Ishikawa (cell line): ENCODE measurements around the gene ATF2.

Source experiments
- CEBPB ChIP-seq: IDR thresholded peaks from 2 replicates; pipeline ENCODE4 v1.6.1; 2012
- CREB1 ChIP-seq: IDR thresholded peaks from 2 replicates; pipeline ENCODE4 v1.6.1; 2012; ENCODE audit warnings: low read depth
- EGR1 ChIP-seq: IDR thresholded peaks from 2 replicates; pipeline ENCODE4 v1.6.1; 2012
- EP300 ChIP-seq: IDR thresholded peaks from 2 replicates; pipeline ENCODE4 v1.6.1; 2012; ENCODE audit warnings: borderline replicate concordance
- FOXM1 ChIP-seq: IDR thresholded peaks from 2 replicates; pipeline ENCODE4 v1.6.1; 2012; ENCODE audit warnings: low read depth, borderline replicate concordance
- NFIC ChIP-seq: IDR thresholded peaks from 2 replicates; pipeline ENCODE4 v1.6.1; 2012
- RAD21 ChIP-seq: IDR thresholded peaks from 2 replicates; pipeline ENCODE4 v1.6.1; 2012; ENCODE audit warnings: low read depth
- TAF1 ChIP-seq: IDR thresholded peaks from 2 replicates; pipeline ENCODE4 v1.6.1; 2012; ENCODE audit warnings: low read depth, mild to moderate bottlenecking
- TCF12 ChIP-seq: IDR thresholded peaks from 2 replicates; pipeline ENCODE4 v1.6.1; 2012; ENCODE audit warnings: low read depth
- TEAD4 ChIP-seq: IDR thresholded peaks from 2 replicates; pipeline ENCODE4 v1.6.1; 2012
- YY1 ChIP-seq: IDR thresholded peaks from 2 replicates; pipeline ENCODE4 v1.6.1; 2012; ENCODE audit warnings: low read depth
- ZBTB7A ChIP-seq: IDR thresholded peaks from 2 replicates; pipeline ENCODE4 v1.6.1; 2012; ENCODE audit warnings: low read depth
- TF ChIP-seq, protein P1 (sequence below): IDR thresholded peaks from 2 replicates; pipeline ENCODE4 v1.6.1; 2012; ENCODE audit warnings: low read depth, mild to moderate bottlenecking
- TF ChIP-seq, protein P2 (sequence below): IDR thresholded peaks from 2 replicates; pipeline ENCODE4 v1.6.1; 2012

DNA sequence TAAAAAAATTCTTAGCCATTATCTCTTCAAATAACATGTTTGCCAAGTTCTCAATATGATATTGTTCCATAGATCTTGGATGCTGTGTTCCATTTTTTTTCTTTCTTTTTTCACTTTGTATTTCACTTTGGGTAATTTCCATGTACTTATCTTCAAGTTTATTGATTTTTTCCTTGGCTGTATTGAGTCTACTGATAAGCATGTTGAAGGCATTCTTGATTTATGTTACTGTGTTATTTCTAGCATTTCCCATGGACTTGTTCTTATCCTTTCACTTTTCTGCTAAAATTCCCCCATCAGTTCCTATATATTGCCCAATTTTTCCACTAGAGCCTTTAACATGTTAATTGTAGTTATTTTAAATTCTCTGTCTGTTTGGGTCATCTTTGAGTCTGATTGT, 112.0 kb downstream of the ATF2 start:
- TF ChIP-seq RAD21 (no peak), CEBPB (no peak), YY1 (no peak), EGR1 (no peak), TAF1 (no peak), TCF12 (no peak), FOXM1 (no peak), EP300 (no peak), TEAD4 (no peak), NFIC (no peak), ZBTB7A (no peak), CREB1 (no peak)
- TF ChIP-seq, protein P1, sequence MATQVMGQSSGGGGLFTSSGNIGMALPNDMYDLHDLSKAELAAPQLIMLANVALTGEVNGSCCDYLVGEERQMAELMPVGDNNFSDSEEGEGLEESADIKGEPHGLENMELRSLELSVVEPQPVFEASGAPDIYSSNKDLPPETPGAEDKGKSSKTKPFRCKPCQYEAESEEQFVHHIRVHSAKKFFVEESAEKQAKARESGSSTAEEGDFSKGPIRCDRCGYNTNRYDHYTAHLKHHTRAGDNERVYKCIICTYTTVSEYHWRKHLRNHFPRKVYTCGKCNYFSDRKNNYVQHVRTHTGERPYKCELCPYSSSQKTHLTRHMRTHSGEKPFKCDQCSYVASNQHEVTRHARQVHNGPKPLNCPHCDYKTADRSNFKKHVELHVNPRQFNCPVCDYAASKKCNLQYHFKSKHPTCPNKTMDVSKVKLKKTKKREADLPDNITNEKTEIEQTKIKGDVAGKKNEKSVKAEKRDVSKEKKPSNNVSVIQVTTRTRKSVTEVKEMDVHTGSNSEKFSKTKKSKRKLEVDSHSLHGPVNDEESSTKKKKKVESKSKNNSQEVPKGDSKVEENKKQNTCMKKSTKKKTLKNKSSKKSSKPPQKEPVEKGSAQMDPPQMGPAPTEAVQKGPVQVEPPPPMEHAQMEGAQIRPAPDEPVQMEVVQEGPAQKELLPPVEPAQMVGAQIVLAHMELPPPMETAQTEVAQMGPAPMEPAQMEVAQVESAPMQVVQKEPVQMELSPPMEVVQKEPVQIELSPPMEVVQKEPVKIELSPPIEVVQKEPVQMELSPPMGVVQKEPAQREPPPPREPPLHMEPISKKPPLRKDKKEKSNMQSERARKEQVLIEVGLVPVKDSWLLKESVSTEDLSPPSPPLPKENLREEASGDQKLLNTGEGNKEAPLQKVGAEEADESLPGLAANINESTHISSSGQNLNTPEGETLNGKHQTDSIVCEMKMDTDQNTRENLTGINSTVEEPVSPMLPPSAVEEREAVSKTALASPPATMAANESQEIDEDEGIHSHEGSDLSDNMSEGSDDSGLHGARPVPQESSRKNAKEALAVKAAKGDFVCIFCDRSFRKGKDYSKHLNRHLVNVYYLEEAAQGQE = no peak
- TF ChIP-seq, protein P2, sequence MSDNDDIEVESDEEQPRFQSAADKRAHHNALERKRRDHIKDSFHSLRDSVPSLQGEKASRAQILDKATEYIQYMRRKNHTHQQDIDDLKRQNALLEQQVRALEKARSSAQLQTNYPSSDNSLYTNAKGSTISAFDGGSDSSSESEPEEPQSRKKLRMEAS = no peak
